Activated CD8-positive, alpha-beta memory T cell treated with anti-CD3 and anti-CD28 coated beads for 4 hours (primary cell): ENCODE data around the gene PANK2.
"Not testable (repeated sequence)": the region's sequence is repeated elsewhere in the genome, so short reads cannot be mapped to it uniquely, and the experiment has no call there.

Experiments used
- DNase-seq, 2 donors: peaks; one replicate each; pipeline ENCODE4 v3.0.0-alpha.2; 2020; ENCODE audit warnings: low read depth in 2 of 2

Gene PANK2

DNA sequence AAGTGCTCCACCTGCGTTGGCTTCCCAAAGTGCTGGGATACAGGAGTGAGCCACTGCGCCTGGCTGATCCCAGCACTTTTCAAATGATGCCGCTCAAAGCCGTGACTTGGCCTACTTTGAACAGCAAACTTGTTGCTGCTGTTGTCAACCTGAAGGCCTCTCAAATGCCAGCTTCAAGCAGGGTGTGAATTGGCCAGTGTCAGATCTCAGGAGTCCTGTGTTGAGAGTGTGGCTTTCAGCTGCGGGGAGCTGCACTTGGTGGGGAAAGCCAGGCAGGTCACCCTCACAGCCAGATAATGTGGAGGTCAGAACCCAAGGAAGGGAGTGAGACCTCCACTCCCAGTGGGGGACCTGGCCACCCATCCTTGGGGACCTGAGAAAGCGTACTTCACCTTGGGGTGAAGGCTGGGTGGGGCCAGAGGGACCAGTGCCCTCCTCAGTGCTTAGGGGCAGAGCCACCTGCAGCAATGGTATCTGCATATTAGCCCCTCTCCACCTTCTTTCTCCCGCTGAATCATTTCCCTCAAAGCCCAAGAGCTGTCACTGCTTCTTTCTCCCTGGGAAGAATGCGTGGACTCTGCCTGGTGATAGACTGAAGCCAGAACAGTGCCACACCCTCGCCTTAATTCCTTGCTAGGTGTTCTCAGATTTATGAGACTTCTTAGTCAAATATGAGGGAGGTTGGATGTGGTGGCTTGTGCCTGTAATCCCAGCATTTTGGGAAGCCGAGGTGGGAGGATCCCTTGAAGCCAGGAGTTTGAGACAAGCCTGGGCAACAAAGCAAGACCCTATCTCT, 19.1 kb upstream of the PANK2 start:
- DNase-seq, result no peak

- no peak for DNase-seq
Measured at GRCh38 chr20:3871550-3872265, 17.5 kb upstream of the PANK2 start.

DNA sequence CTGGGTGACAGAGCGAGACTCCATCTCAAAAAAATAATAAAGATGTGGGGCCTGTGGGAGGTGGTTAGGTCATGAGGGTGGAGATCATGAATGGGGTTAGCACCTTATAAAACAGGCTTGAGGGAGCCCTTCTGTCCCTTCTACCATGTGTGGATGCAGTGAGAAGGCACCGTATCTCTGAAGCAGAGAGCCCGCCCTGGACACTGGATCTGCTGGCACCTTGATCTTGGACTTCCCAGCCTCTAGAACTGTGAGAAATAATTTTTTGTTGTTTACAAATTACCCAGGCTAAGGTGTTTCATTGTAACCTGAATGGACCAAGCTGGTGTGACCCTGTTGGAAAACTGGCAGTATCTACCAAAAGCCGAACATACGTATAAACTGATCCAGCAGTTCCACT, 15.7 kb upstream of the PANK2 start:
- DNase-seq, result no peak

GRCh38 chr20:3874194-3874844, 14.9 kb upstream of the PANK2 start:
- no peak for DNase-seq

- DNase-seq, result no peak
Measured at GRCh38 chr20:3875378-3875974, 13.7 kb upstream of the PANK2 start.

- no peak for DNase-seq
Measured at GRCh38 chr20:3876000-3876399, 13.2 kb upstream of the PANK2 start.

GRCh38 chr20:3876676-3877075, 12.5 kb upstream of the PANK2 start:
- no peak for DNase-seq

DNA sequence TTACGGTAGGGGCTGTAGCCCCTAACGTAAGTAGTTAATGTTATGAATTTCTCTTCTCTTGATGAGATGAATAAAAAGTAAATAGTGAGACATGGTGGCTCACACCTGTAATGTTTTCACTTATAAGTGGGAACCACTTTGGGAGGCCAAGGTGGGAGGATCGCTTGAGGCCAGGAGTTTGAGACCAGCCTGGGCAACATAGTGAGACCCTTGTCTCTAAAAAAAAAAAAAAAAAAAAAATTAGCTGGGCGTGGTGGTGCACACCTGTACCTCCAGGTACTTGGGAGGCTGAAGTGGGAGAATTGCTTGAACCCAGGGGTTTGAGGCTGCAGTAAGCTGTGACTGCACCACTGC, 10.3 kb upstream of the PANK2 start:
- DNase-seq, result not testable (repeated sequence)

DNA sequence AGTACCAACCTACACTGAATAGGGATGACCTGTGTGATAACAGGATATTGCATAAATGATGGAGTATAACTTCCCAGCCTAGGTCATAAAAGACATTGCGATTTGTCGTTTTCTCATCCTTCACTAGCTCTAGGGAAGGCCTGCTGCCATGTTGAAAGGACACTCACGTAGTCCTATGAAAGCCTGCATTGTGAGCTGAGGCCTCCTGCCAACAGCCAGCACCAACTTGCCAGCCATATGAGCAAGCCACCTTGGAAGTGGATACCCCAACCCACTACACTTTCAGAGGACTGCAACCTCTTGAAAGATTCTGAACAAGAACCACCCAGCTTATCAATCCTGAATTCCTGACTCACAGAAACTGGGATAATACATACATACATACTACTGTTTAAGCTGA, 3.5 kb upstream of the PANK2 start:
- DNase-seq, result no peak

- DNase-seq, result no peak
Measured at GRCh38 chr20:3887876-3888620, 1.1 kb upstream of the PANK2 start.

DNA sequence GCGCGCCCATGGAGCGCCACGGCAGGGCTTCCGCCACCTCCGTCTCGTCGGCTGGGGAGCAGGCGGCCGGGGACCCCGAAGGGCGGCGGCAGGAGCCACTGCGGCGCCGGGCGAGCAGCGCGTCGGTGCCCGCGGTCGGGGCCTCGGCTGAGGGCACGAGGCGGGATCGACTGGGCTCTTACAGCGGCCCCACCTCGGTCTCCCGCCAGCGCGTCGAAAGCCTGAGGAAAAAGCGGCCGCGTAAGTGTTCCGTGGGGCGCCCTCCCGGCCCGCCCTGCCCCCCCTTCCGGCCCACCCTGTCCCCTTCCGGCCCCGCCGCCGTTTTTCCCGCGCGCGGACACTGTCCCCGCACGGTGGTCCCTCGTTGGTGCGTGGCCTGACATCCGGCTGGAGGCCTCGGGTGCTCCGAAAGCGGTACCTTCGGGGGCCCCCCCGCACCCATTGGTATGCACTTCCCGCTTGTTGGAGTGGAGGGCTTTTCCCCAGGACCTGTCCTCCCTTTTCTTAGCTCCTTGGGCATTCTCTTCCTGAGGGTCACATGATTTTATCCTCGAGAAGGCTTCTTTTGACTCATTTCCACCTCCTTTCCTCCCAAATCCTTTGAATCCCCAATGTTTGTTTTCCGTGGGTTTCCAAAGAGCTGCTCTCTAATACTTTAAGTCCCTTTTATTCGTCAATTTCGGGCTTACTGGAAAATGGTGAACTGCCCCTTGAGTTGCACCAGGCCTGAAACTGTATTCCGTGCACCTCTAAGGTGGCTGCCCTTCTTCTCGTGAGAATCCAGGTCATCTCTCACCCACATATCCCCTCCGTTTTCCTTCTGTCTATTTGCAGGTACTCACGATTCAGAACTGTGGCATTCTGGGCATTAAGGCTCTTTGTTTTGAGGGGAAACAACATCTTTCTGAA, 556 bp downstream of the PANK2 start:
- DNase-seq, result no peak

- no peak for DNase-seq
Measured at GRCh38 chr20:3890398-3890751, 1.2 kb downstream of the PANK2 start.

DNA sequence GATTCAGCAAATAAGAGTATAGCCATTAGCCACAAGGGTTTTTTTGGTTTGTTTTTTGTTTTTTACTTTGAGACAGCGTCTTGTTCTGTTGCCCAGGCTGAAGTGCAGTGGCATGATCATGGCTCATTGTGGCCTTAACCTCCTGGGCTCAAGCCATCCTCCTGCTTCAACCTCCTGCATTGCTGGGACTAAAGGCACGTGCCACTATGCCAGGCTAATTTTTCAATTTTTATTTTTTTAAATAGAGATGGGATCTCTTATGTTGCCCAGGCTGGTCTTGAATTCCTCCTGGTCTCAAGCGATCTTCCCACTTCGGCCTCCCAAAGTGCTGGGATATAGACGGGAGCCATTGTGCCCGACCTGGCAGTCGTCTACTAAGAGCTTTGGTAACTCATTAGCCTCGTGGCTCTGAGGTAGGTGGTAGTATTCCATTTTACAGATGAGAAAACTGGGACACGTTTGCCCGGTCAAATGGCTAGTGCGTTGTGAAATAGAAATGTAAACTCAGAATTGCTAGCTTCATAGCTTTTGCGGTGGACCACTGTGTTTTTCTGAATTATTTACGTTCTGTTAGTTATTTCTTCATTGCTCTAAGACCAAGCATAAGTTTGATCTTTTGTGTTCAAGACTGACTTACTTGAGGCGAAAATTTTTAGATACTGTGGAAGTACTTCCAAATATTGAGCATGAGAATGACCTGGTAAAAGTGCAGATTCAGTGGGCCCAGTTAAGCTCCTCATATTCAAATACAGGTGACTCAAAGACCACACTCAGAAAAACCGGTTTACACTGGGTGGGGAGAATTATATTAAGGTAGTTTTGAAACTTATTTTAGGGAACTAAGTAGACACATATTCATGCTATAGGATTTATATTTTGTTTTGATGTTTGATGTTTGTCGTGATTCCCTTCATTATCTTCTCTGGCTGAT, 2.1 kb downstream of the PANK2 start:
- DNase-seq, result no peak

GRCh38 chr20:3894796-3895195, 5.6 kb downstream of the PANK2 start:
- no peak for DNase-seq

DNA sequence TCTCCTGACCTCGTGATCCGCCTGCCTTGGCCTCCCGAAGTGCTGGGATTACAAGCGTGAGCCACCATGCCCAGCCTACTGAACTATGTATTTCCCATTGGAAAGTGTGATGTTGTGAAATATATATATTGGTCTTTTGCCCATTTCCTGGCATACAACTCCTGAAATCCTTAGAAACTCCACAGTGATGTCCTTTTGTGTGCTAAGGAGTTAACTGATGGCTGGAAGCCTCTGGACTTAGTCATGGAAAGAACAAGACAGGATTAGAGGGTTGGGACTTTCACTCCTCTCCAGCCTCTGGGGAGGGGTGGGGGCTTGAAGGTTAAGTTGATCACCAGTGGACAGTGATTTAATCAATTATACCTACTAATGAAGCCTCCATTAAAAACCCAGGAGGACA, 7.1 kb downstream of the PANK2 start:
- DNase-seq, result no peak

GRCh38 chr20:3896853-3897583, 7.8 kb downstream of the PANK2 start:
- DNase-seq, result no peak

DNA sequence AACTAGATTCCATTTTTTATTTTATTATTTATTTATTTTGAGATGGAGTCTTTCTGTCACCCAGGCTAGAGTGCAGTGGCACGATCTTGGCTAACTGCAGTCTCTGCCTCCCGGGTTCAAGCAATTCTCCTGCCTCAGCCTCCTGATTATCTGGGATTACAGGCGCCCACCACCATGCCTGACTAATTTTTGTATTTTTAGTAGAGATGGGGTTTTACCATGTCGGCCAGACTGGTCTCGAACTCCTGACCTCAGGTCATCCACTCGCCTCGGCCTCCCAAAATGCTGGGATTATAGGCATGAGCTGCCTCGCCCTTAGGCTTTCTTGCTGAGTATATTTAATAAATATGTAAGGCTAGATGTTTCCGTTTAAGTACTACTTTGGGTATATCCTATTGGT, 9.0 kb downstream of the PANK2 start:
- not testable (repeated sequence) for DNase-seq

DNA sequence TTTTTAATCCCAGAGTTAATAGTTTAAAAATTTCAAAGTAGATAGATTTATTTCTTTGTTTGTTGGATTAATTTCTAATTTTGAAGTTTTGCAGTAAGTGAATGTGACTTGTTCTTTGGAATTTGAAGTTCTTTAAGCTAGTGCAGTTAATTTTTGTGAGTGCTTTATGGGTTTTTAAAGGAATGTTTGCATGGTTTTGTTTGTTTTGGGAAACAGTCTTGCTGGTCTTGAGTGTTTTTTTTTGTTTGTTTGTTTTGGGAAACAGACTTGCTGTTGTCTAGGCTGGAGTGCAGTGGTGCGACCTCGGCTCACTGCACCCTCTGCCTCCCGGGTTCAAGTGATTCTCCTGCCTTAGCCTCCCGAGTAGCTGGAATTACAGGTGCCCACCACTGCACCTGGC, 9.5 kb downstream of the PANK2 start:
- no peak for DNase-seq

DNA sequence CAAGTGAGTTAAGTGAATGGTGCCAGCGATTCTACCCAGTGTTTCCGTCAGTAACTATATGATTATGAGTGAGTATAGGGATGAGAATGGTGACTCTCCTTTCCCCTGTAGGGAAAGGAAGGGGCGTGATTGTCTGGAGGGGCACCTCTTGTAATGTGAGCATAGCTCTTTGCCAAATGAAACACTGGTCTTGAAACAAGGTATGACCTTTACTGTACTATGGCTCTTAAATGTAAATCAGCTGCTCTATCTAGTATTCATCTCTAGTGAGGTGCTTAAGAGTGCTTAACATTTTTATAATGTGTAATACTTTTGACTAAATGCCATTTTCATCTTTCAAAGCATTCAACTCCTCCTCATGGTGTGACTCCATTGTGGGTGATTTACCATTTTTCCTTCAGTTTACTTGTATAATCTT, 11.0 kb downstream of the PANK2 start:
- DNase-seq, result no peak
